Measurements from ENCODE around the gene BCAR3.
"Not testable (repeated sequence)": the region's sequence is repeated elsewhere in the genome, so short reads cannot be mapped to it uniquely, and the experiment has no call there.

Gene BCAR3

GRCh38 chr1:93675931-93676330 is 5.7 kb downstream of the BCAR3 start:
- Histone ChIP-seq H3K4me1 (ENCODE audit: control insufficient read depth in 1 of 2, insufficient read depth in 1 of 2, low read depth in 1 of 2, low read length in 1 of 2) (peaks cover 0 to 4% of the 10 kb centered on the region in 2 experiments), H3K9me3 (no peaks in the 10 kb centered on the region), H3K27me3 (peaks cover 64% of the 10 kb centered on the region), H3K27ac (no peak overlapping the region), H3K4me3 (ENCODE audit: low read depth in 1 of 2, low read length in 1 of 2) (no peak overlapping the region), H3K36me3 (no peaks in the 10 kb centered on the region)
- TF ChIP-seq CTCF (IDR thresholded peaks at IDR 0.05): no peak

- H3K27me3 ChIP-seq: peaks cover 58% of the 10 kb centered on the region
- H3K27ac ChIP-seq: no peak overlapping the region
- no peaks in the 10 kb centered on the region for H3K36me3 ChIP-seq
- H3K4me3 ChIP-seq (ENCODE audit: low read depth in 1 of 2, low read length in 1 of 2): no peak overlapping the region
- H3K4me1 ChIP-seq (ENCODE audit: control insufficient read depth in 1 of 2, insufficient read depth in 1 of 2, low read depth in 1 of 2, low read length in 1 of 2): no peaks in the 10 kb centered on the region
- H3K9me3 ChIP-seq: no peaks in the 10 kb centered on the region
- TF ChIP-seq CTCF (IDR thresholded peaks at IDR 0.05): no peak
Observed at GRCh38 chr1:93675271-93675670, 6.4 kb downstream of the BCAR3 start.

GRCh38 chr1:93674071-93674470 is 7.6 kb downstream of the BCAR3 start:
- H3K4me1 ChIP-seq (ENCODE audit: control insufficient read depth in 1 of 2, insufficient read depth in 1 of 2, low read depth in 1 of 2, low read length in 1 of 2); H3K27ac ChIP-seq; H3K36me3 ChIP-seq: not testable (repeated sequence)

GRCh38 chr1:93673163-93673829 is 8.3 kb downstream of the BCAR3 start:
- Histone ChIP-seq H3K9me3 (no peaks in the 10 kb centered on the region), H3K4me3 (ENCODE audit: low read depth in 1 of 2, low read length in 1 of 2) (no peak overlapping the region), H3K4me1 (ENCODE audit: control insufficient read depth in 1 of 2, insufficient read depth in 1 of 2, low read depth in 1 of 2, low read length in 1 of 2) (no peaks in the 10 kb centered on the region), H3K27ac (no peak overlapping the region), H3K36me3 (no peaks in the 10 kb centered on the region), H3K27me3 (peaks cover 38% of the 10 kb centered on the region)
- no peak for TF ChIP-seq CTCF (IDR thresholded peaks at IDR 0.05)

More at GRCh38 chr1:93674071-93674470, 7.6 kb downstream of the BCAR3 start:
- H3K27me3 ChIP-seq: peaks cover 46% of the 10 kb centered on the region
- not testable (repeated sequence) for H3K4me3 ChIP-seq (ENCODE audit: low read depth in 1 of 2, low read length in 1 of 2); H3K9me3 ChIP-seq

GRCh38 chr1:93672477-93673162 is 9.0 kb downstream of the BCAR3 start:
- TF ChIP-seq CTCF (IDR thresholded peaks at IDR 0.05): no peak
- H3K4me3 ChIP-seq (ENCODE audit: low read depth in 1 of 2, low read length in 1 of 2): no peak overlapping the region
- H3K4me1 ChIP-seq (ENCODE audit: control insufficient read depth in 1 of 2, insufficient read depth in 1 of 2, low read depth in 1 of 2, low read length in 1 of 2): no peaks in the 10 kb centered on the region
- no peak overlapping the region for H3K27ac ChIP-seq
- peaks cover 31% of the 10 kb centered on the region for H3K27me3 ChIP-seq
- H3K9me3 ChIP-seq: no peaks in the 10 kb centered on the region
- no peaks in the 10 kb centered on the region for H3K36me3 ChIP-seq

- H3K27ac ChIP-seq: no peak overlapping the region
- no peak overlapping the region for H3K4me3 ChIP-seq (ENCODE audit: low read depth in 1 of 2, low read length in 1 of 2)
- H3K9me3 ChIP-seq: no peaks in the 10 kb centered on the region
- H3K36me3 ChIP-seq: no peaks in the 10 kb centered on the region
- H3K4me1 ChIP-seq (ENCODE audit: control insufficient read depth in 1 of 2, insufficient read depth in 1 of 2, low read depth in 1 of 2, low read length in 1 of 2): no peaks in the 10 kb centered on the region
- peaks cover 26% of the 10 kb centered on the region for H3K27me3 ChIP-seq
- no peak for TF ChIP-seq CTCF (IDR thresholded peaks at IDR 0.05)
Observed at GRCh38 chr1:93672069-93672468, 9.6 kb downstream of the BCAR3 start.

All from neutrophil (primary cell).